IPS-18c (cell line): Measurements from ENCODE around the gene PTPRG.

ENCODE experiments used
- H3K4me3 ChIP-seq: 2 replicates; pipeline ENCODE4 v1.7.0; 2013; ENCODE audit warnings: low read depth, mild to moderate bottlenecking, low read length, moderate library complexity; ENCODE audit not compliant: insufficient read depth
- H3K9me3 ChIP-seq: one replicate; pipeline ENCODE4 v1.6.1; 2013; ENCODE audit warnings: mild to moderate bottlenecking, low read length, moderate library complexity; ENCODE audit not compliant: control insufficient read depth, insufficient read depth

Gene PTPRG

GRCh38 chr3:61627768-61628185, 66.4 kb downstream of the PTPRG start:
- no peaks in the 10 kb centered on the region for H3K9me3 ChIP-seq
- no peak overlapping the region for H3K4me3 ChIP-seq

- Histone ChIP-seq H3K4me3 (no peak overlapping the region), H3K9me3 (no peaks in the 10 kb centered on the region)
These were observed 67.3 kb downstream of the PTPRG start for GRCh38 chr3:61628636-61629035.

DNA sequence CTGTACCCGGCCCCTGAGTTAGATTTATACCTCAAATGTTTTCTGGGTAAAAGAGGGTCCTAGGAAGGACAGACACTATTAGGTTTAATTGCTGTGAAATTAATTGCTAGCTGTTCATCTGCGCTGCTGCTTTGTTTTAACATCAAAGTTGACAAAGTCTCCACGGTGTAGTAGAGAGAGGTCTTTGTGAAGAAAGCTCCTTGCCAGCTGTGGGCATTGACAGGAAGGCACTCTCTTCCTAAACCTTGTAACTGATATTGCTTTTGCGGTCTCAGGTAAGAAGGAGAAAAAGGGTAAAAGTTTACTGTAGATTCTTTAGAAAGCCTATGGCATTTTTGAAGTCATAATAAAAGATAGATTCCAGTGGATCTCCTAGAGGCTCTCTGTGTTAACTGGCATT, 68.1 kb downstream of the PTPRG start:
- no peaks in the 10 kb centered on the region for H3K9me3 ChIP-seq
- no peak overlapping the region for H3K4me3 ChIP-seq

DNA sequence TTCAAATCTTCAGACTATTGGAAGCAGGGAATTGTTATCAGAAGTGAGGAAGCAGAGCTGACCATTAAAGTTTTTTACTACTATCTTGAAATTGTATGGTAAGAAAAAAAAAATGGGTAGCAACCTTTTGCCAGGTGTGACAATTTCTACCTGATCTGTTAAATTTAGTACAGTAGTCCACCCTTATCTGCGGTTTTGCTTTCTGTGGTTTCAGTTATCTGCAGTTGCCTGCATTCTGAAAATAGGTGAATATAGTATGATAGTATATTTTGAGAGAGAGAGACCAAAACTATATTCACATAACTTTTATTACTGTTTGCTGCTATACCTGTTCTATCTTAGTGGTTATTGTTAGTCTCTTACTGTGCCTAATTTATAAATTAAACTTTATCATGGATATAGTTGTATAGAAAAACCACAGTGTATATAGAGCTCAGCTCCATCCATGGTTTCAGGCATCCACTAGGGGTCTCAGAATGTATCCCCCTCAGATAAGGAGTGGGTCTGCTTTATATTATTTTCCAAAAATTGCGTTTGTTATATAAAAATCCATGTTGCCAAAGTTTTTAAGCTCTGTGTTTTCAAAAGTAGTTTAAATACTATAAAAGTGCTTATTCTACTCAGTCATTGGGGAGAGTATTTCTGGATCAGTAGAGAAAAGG, 69.9 kb downstream of the PTPRG start:
- Histone ChIP-seq H3K4me3 (no peak overlapping the region), H3K9me3 (no peaks in the 10 kb centered on the region)

DNA sequence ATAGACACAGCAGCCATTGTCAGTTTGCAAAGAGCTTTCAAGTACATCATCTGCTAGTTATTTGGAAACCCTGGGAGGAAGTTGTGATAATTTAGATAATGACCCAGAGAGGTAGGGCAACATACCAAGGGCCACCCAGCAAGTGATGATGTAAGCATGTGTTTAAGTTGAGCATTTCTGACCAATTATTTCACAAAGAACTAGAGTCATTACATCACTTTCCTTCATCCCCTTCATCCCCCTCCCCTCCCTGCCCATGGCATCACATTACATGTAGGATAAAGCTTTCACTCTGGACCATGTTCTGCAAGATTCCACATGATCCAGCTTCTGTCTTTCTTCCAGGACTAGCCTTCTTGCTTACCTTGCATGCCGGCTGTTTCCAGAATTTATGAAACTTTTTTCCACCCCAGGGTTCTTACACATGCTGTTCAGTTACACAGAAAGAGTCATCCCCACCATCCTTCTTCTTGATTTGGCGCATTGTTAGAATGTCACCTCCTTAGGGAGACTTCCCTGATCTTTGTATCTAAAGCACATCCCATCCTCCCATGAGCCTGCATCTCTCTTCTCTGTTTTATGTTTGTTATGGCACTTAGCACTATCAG, 71.3 kb downstream of the PTPRG start:
- no peak overlapping the region for H3K4me3 ChIP-seq
- no peaks in the 10 kb centered on the region for H3K9me3 ChIP-seq

DNA sequence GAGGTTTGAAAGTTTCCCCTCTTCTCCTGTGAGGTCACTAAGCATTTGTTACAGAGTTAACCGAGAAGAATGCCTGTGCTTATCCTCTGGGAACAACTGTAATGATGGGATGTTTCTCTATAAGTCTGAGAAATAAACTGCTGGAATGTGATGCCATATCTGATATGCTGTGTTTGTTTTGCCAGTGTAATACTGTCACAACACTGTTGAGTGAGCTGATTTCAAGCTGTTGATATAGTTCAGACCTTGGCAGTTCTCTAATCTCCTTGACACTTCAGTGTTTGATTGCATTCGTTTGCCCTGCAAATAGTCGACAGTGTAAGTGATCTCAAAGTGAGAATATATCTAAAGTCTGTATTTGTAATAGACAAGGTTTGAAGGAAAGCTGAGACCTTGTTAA, 73.3 kb downstream of the PTPRG start:
- H3K9me3 ChIP-seq, result no peaks in the 10 kb centered on the region

DNA sequence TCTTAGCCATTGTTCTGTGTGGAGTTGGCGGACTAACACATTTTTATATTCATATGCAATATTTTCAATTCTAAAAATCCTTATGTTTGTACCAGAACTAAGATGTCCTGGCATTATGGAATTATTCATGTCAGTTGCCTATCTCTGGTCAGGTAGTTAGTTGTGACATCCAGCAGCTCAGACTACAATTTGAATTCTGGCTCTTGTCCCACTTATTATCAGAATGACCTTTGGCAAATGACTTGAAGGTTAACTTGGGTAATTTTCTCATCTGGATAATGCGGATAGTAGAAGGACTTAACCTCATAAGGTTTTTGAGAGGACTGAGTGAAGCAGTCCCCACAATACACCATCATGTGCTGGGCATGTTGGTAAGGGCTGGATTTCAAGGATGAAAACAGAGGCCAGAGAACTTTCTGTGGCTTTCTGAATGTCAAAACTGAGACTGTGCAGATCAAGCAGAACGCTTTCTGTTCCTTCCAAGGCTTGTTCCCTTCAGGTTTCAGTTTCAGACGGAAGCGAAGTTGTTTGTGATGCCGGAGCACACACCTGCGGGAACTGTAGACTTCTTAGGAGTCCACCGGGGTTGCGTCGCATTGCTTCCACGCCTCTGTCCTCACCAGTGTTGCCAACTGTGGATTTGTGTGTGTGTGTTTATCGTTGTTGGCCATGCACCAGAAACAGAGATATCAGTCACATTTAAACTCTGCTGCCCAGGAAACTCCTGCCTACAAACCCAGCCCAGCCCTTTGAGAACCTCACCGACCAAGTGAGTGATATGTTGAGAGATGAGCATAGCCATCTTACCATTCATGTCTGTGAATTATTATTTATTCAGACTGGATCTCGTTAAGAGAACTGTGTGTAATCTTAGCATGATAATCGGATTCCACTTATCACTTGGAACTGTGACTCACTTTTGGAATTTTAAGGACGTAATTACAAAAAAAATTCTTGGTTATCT, 76.0 kb downstream of the PTPRG start:
- Histone ChIP-seq H3K9me3 (no peaks in the 10 kb centered on the region), H3K4me3 (no peak overlapping the region)

More for the DNA sequence above, 73.3 kb downstream of the PTPRG start:
- H3K4me3 ChIP-seq, result no peak overlapping the region

GRCh38 chr3:61638741-61639140, 77.4 kb downstream of the PTPRG start:
- no peaks in the 10 kb centered on the region for H3K9me3 ChIP-seq
- no peak overlapping the region for H3K4me3 ChIP-seq

DNA sequence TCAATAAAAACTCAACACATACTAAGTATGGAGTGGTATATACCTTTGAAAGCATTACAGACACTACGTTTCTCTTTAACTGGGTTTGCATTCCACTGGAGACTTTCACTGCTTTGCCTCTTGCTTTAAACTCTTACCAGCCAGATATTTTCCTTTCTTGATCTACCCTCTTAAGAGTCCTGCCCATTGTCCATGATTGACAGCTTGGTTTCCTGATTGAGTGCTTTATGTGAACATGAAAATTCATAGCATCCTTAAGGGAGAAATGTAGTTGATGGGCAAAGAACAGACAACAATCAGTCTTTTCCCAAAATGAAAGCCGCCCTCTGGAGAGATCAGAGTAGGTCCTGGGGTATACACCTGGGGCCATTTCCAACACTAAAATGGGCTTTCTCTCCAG, 78.6 kb downstream of the PTPRG start:
- Histone ChIP-seq H3K4me3 (no peak overlapping the region), H3K9me3 (no peaks in the 10 kb centered on the region)

DNA sequence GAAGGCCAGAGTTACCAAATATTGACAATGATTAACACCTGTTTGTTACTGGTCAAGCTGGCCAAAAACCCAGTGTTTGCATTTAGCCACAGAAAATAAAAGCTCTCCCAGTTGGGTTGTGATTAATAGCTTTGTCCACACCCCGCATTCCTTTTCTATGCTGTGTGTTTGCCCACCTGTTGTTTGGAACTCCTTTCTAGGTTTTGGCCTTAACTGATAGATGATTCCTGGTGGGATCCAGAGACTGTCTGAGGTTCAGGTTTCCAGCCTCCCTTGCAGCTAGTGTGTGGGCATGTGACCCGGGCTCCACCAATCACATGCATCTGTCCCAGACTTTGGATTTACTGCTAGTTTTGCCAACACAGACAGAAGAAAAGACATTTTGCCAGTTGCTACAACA, 83.8 kb downstream of the PTPRG start:
- no peaks in the 10 kb centered on the region for H3K9me3 ChIP-seq
- no peak overlapping the region for H3K4me3 ChIP-seq

DNA sequence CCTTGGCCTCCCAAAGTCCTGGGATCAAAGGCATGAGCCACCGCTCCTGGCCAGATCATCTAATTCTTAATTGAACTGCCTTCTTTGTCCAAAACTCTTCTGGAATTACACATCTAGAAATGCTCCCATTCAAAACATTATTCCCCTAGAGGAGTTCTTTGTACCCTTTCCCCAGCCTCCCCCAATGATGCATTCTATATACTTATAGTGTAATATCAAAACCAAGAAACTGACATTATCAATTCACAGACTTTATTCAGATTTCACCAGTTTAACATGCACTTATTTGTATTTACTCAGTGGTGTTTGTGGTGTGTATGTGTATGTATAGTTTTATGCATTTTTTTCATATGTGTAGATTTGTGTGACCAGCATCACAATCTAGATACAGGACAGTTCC, 85.0 kb downstream of the PTPRG start:
- H3K4me3 ChIP-seq, result no peak overlapping the region
- H3K9me3 ChIP-seq, result no peaks in the 10 kb centered on the region

GRCh38 chr3:61646851-61647525, 85.6 kb downstream of the PTPRG start:
- Histone ChIP-seq H3K4me3 (no peak overlapping the region), H3K9me3 (no peaks in the 10 kb centered on the region)

DNA sequence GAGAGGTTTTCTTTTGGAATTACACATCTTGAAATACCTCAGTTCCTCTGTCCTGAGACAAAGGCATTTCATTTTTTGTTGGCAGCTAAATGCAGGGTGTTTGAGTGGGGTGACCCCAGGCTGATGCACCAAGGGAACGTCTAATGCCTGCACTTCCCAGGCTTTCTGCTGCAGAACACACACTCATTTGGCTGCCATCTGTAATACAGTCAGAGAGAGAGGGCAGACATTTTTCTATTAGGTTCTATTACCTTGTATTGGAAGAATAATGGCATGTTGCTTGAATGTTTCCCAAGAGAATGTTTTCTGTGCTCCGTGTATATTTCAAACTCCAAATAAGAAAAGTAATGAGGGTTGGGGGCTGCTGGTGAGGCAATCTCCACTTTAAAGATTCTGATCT, 87.1 kb downstream of the PTPRG start:
- Histone ChIP-seq H3K4me3 (no peak overlapping the region), H3K9me3 (no peaks in the 10 kb centered on the region)

DNA sequence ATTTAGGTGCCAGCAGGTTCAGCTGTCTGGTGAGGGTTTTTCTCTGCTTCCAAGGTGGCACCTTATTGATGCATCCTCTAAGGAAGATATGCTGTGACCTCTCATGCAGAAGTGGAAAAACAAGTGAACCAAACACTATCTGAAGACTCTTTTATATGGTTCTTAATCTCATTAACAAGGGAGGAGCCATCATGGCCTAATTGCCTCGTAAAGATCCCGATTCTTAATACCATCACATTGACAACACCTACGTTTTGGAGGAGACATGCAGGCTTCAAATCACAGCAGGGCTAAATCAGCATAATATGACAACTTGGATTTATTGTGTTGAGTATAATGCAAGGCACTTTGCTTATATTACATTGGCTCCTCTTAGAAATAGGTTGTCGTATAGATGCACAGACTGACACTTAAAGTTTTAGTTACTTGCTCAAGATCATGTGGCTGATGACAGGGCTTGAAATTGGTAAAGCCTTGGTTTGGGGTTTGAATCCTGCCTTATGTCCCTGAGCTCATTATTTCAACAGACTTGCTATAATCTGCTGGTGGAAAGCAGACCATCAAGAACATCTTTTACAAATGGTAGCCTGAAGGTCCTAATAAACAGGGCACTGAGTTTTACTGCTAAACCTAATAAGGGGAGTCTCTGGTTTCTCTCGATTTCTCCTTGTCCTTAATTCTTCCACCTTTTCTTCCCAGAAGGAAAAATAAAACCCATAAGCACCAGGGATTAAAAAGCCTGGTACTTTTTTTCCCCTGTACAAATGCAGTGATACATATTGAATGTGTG, 88.2 kb downstream of the PTPRG start:
- Histone ChIP-seq H3K9me3 (no peaks in the 10 kb centered on the region), H3K4me3 (no peak overlapping the region)

DNA sequence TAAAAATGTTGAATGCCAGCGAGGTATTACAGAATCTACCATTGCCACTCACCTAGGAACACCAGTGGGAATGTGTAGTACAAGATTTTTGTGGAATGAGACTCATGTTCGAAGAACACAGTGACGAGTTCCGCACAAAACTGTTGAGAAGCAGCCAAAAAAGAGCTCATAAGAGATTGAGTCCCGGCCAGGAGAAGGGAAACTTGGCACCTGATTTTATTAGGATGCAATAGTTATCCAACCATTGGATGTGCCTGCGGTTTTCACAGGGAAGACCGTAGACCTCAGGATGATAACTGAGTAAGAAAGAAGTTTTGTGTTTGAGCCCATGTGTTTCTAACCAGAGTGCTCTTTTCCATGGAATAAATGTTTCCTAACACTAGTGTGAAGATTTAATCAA, 88.9 kb downstream of the PTPRG start:
- H3K9me3 ChIP-seq, result no peaks in the 10 kb centered on the region
- H3K4me3 ChIP-seq, result no peak overlapping the region

GRCh38 chr3:61650719-61651410, 89.5 kb downstream of the PTPRG start:
- Histone ChIP-seq H3K4me3 (no peak overlapping the region), H3K9me3 (no peaks in the 10 kb centered on the region)
